HepG2 (cell line): ENCODE measurements around the gene HAUS2. TPM values are rescaled to one million over a fixed set of nuclear protein-coding genes. Genes with fewer than 3 reads are reported as not detected.

Experiments
- CENPX ChIP-seq: sonication (generic); formaldehyde crosslinking; IDR thresholded peaks from 2 replicates; pipeline ENCODE4 v1.9.0; 2021; ENCODE audit warnings: mild to moderate bottlenecking, missing genetic modification reagents, moderate library complexity
- FOXA1 ChIP-seq, 2 experiments: fragments of 450-650 bp in 1 of 2; sonication (generic) in 1 of 2; formaldehyde crosslinking in 1 of 2; IDR thresholded peaks; 2 replicates each; pipeline versions ENCODE4 v1.4.0 to v1.6.1; 2016 to 2020; ENCODE audit warnings: missing genetic modification reagents in 1 of 2
- GABPA ChIP-seq, 2 experiments: IDR thresholded peaks; 2 replicates each; pipeline ENCODE4 v1.6.1; 2011 to 2016; ENCODE audit warnings: low read depth in 2 of 2, low read length in 1 of 2, missing biosample characterization in 1 of 2, missing genetic modification characterization in 1 of 2
- KMT2B ChIP-seq: IDR thresholded peaks from 2 replicates; pipeline ENCODE4 v1.6.1; 2016; ENCODE audit warnings: missing genetic modification reagents, missing compliant biosample characterization
- MEIS2 ChIP-seq: sonication (generic); formaldehyde crosslinking; IDR thresholded peaks from 2 replicates; pipeline ENCODE4 v1.9.0; 2021; ENCODE audit warnings: mild to moderate bottlenecking, missing genetic modification reagents
- PHF8 ChIP-seq: sonication (generic); formaldehyde crosslinking; IDR thresholded peaks from 2 replicates; pipeline ENCODE4 v1.5.0; 2020; ENCODE audit warnings: missing genetic modification reagents
- RBM22 ChIP-seq: fragments of 200-400 bp; formaldehyde crosslinking; optimal IDR thresholded peaks from 2 replicates; pipeline ENCODE3; 2017; ENCODE audit warnings: mild to moderate bottlenecking, low read length, moderate library complexity
- SKI ChIP-seq: fragments of 450-650 bp; IDR thresholded peaks from one replicate; pipeline ENCODE4 v1.6.1; 2018; ENCODE audit warnings: mild to moderate bottlenecking; ENCODE audit not compliant: partially characterized antibody
- SOX5 ChIP-seq: IDR thresholded peaks from 2 replicates; pipeline ENCODE4 v1.6.1; 2016; ENCODE audit warnings: borderline replicate concordance
- TGIF2 ChIP-seq: IDR thresholded peaks from 2 replicates; pipeline ENCODE4 v1.6.1; 2016; ENCODE audit warnings: control low read depth, missing compliant biosample characterization
- TOE1 ChIP-seq: sonication (generic); formaldehyde crosslinking; IDR thresholded peaks from 2 replicates; pipeline ENCODE4 v1.4.0; 2020; ENCODE audit warnings: mild to moderate bottlenecking, missing genetic modification reagents
- XBP1 ChIP-seq: sonication (generic); formaldehyde crosslinking; IDR thresholded peaks from 2 replicates; pipeline ENCODE4 v1.5.0; 2020; ENCODE audit warnings: missing genetic modification reagents
- ZC3H13 ChIP-seq: sonication (generic); formaldehyde crosslinking; IDR thresholded peaks from 2 replicates; pipeline ENCODE4 v1.8.1; 2023; ENCODE audit warnings: mild to moderate bottlenecking, missing genetic modification reagents, moderate library complexity
- ZFP1 ChIP-seq: IDR thresholded peaks from 2 replicates; pipeline ENCODE4 v1.6.1; 2016
- ZFY ChIP-seq: sonication (generic); formaldehyde crosslinking; IDR thresholded peaks from 2 replicates; pipeline ENCODE4 v1.4.0; 2020; ENCODE audit warnings: missing genetic modification reagents
- ZNF20 ChIP-seq: sonication (generic); formaldehyde crosslinking; IDR thresholded peaks from 2 replicates; pipeline ENCODE4 v1.4.0; 2020; ENCODE audit warnings: mild to moderate bottlenecking, moderate library complexity, missing genetic modification reagents
- ZNF224 ChIP-seq: sonication (generic); formaldehyde crosslinking; IDR thresholded peaks from 2 replicates; pipeline ENCODE4 v1.5.0; 2020; ENCODE audit warnings: mild to moderate bottlenecking, missing genetic modification reagents
- ZNF335 ChIP-seq: sonication (generic); formaldehyde crosslinking; IDR thresholded peaks from 2 replicates; pipeline ENCODE4 v1.4.0; 2020; ENCODE audit warnings: missing genetic modification reagents
- ZNF446 ChIP-seq: sonication (generic); formaldehyde crosslinking; IDR thresholded peaks from 2 replicates; pipeline ENCODE4 v1.5.0; 2020; ENCODE audit warnings: mild to moderate bottlenecking, missing genetic modification reagents
- ZNF460 ChIP-seq: sonication (generic); formaldehyde crosslinking; IDR thresholded peaks from 2 replicates; pipeline ENCODE4 v1.5.1; 2020; ENCODE audit warnings: missing genetic modification reagents, mild to moderate bottlenecking, borderline replicate concordance
- ZNF557 ChIP-seq: sonication (generic); formaldehyde crosslinking; IDR thresholded peaks from 2 replicates; pipeline ENCODE4 v1.4.0; 2020; ENCODE audit warnings: missing genetic modification reagents
- ZNF605 ChIP-seq: sonication (generic); formaldehyde crosslinking; IDR thresholded peaks from 2 replicates; pipeline ENCODE4 v1.8.0; 2022; ENCODE audit warnings: mild to moderate bottlenecking, missing genetic modification reagents
- ZNF670 ChIP-seq: sonication (generic); formaldehyde crosslinking; IDR thresholded peaks from 2 replicates; pipeline ENCODE4 v1.8.0; 2022; ENCODE audit warnings: mild to moderate bottlenecking, missing genetic modification reagents, borderline replicate concordance
- ZNF672 ChIP-seq: sonication (generic); formaldehyde crosslinking; IDR thresholded peaks from 2 replicates; pipeline ENCODE4 v1.8.1; 2022; ENCODE audit warnings: missing genetic modification reagents
- ZNF790 ChIP-seq: sonication (generic); formaldehyde crosslinking; IDR thresholded peaks from 2 replicates; pipeline ENCODE4 v1.8.0; 2022; ENCODE audit warnings: missing genetic modification reagents, mild to moderate bottlenecking, borderline replicate concordance
- polyA plus RNA-seq, 8 experiments: library from polyadenylated mRNA; depleted of rRNA in 3 of 8; stranded (reverse) in 7 of 8; unstranded in 1 of 8; fragments of >200 nt; fragmentation: Illumina TruSeq in 4 of 8; extraction: Trizol in 4 of 8; gene quantifications; 2 replicates each; pipeline versions ENCODE4 v1.2.1 to v1.2.3, GENCODE V29; 2011 to 2016; ENCODE audit warnings: low read depth in 4 of 8, missing spikeins in 1 of 8, mixed read lengths in 1 of 8; ENCODE audit not compliant: insufficient read depth in 1 of 8
- total RNA-seq, 5 experiments: library from RNA; depleted of rRNA; stranded (reverse); fragments of >200 nt; fragmentation: Illumina TruSeq; extraction: Trizol; gene quantifications; 2 replicates each; pipeline ENCODE4 v1.2.3, GENCODE V29; 2016; ENCODE audit warnings: low read depth in 1 of 5
- TF ChIP-seq, protein P1 (sequence below): sonication (generic); formaldehyde crosslinking; IDR thresholded peaks from 2 replicates; pipeline ENCODE4 v1.5.0; 2020; ENCODE audit warnings: missing genetic modification reagents
- TF ChIP-seq, protein P2 (sequence below): IDR thresholded peaks from 2 replicates; pipeline ENCODE4 v1.6.1; 2012; ENCODE audit warnings: inconsistent platforms
- TF ChIP-seq, protein P3 (sequence below): sonication (generic); formaldehyde crosslinking; conservative IDR thresholded peaks from 2 replicates; pipeline ENCODE4 v1.8.0; 2022; ENCODE audit warnings: low read depth, missing genetic modification reagents

HAUS2 gene
- total and polyA plus RNA-seq, 2 of the 13 experiments (the other 11 are each of a cell fraction or from before 2014, with no cell fraction given) = 11.6 to 32.9 TPM

DNA sequence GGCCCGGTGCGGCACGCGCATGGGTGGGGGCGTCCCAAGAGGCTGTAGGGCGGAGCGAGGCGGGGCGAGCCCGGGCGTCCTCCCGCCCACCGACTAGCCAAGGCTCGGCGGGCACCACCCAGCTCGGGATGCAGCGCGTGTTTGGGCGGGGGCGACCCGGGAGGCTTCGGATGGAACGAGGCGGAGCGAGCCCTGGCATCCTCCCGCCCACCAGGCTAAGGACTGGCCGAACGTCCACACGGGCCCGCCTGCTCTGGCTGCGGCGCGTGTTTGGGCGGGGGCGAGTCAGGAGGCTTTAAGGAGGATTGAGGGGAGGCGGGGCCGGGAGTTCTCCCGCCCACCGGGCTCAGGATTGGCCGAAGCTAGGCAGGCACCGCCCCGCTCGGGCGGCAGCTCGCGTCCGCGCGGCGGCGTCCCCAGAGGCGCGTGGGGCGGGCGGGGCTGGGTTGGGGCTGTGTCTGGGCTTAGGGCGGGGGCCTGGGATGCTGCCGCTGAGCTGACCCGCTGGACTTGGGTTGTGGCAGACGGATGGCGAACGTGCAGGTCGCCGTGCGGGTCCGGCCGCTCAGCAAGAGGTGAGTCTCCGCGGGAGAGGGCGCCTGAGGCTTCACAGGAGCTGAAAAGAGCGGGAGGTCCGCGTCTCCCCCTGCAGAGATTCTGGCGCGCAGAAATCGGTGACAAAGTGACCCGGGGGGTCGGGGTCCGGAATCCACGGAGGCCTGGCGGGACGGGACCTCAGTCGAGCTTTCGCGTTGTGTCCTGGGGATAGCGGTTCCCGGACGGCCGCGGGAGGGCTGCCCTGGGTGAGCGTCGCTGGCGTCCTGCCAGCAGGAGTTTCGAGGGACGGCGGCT lies 26.8 kb downstream of the HAUS2 start, which contains the start of gene STARD9 (continued):
- TF ChIP-seq, protein P1, sequence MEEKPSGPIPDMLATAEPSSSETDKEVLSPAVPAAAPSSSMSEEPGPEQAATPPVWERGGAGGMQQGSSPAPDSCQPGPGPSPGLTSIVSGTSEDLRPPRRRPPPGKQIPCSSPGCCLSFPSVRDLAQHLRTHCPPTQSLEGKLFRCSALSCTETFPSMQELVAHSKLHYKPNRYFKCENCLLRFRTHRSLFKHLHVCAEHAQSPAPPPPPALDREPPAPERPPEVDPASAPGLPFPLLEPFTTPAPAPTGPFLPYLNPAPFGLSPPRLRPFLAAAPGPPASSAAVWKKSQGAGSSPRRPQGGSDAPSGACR (CRISPR knock-in tag) = no peak
- TF ChIP-seq ZNF557 (CRISPR knock-in tag) = 0 out of 2 replicates have a peak, but pooled peaks have one; percentile 57
- TF ChIP-seq TGIF2 (CRISPR knock-in tag) = peak; percentile 20; the same call in 1 of the 2 replicates
- peak; percentile 5 for TF ChIP-seq ZNF670 (CRISPR knock-in tag)
- TF ChIP-seq, protein P2, sequence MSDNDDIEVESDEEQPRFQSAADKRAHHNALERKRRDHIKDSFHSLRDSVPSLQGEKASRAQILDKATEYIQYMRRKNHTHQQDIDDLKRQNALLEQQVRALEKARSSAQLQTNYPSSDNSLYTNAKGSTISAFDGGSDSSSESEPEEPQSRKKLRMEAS = peak; percentile 94
- 0 out of 2 replicates have a peak, but pooled peaks have one; percentile 1 for TF ChIP-seq ZNF20
- TF ChIP-seq MEIS2 (CRISPR knock-in tag) = peak; percentile 56; the same call in 1 of the 2 replicates
- TF ChIP-seq ZNF335 = peak; percentile 56; the same call in 1 of the 2 replicates
- TF ChIP-seq ZNF790 (CRISPR knock-in tag) = peak; percentile 58; the same call in 1 of the 2 replicates
- no peak for TF ChIP-seq GABPA (IDR thresholded peaks at IDR 0.05; ENCODE audit: low read depth, low read length)
- no peak for TF ChIP-seq GABPA (CRISPR knock-in tag; IDR thresholded peaks at IDR 0.05; ENCODE audit: low read depth)
- no peak for TF ChIP-seq FOXA1 (IDR thresholded peaks at IDR 0.05)
- TF ChIP-seq FOXA1 (CRISPR knock-in tag; IDR thresholded peaks at IDR 0.05) = 0 out of 2 replicates have a peak, but pooled peaks have one; percentile 30
- no peak for TF ChIP-seq ZC3H13 (CRISPR knock-in tag)
- peak; percentile 48; the same call in 1 of the 2 replicates for TF ChIP-seq ZNF446 (CRISPR knock-in tag)
- no peak; the same call in 1 of the 2 replicates for TF ChIP-seq ZNF460 (CRISPR knock-in tag)
- TF ChIP-seq ZFP1 (CRISPR knock-in tag) = no peak
- no peak for TF ChIP-seq CENPX
- TF ChIP-seq TOE1 (CRISPR knock-in tag) = no peak
- no peak for TF ChIP-seq XBP1 (CRISPR knock-in tag)
- peak; percentile 76 for TF ChIP-seq PHF8 (CRISPR knock-in tag)
- TF ChIP-seq ZNF605 (CRISPR knock-in tag) = 0 out of 2 replicates have a peak, but pooled peaks have one; percentile 38
- TF ChIP-seq SKI = peak; percentile 24
- TF ChIP-seq, protein P3, sequence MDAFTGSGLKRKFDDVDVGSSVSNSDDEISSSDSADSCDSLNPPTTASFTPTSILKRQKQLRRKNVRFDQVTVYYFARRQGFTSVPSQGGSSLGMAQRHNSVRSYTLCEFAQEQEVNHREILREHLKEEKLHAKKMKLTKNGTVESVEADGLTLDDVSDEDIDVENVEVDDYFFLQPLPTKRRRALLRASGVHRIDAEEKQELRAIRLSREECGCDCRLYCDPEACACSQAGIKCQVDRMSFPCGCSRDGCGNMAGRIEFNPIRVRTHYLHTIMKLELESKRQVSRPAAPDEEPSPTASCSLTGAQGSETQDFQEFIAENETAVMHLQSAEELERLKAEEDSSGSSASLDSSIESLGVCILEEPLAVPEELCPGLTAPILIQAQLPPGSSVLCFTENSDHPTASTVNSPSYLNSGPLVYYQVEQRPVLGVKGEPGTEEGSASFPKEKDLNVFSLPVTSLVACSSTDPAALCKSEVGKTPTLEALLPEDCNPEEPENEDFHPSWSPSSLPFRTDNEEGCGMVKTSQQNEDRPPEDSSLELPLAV (CRISPR knock-in tag) = no peak
- TF ChIP-seq KMT2B (CRISPR knock-in tag) = peak; percentile 73
- 0 out of 2 replicates have a peak, but pooled peaks have one; percentile 53 for TF ChIP-seq ZNF224 (CRISPR knock-in tag)
- TF ChIP-seq ZNF672 = no peak
- no peak for TF ChIP-seq SOX5 (CRISPR knock-in tag)
- no peak; the same call in 1 of the 2 replicates for TF ChIP-seq ZFY (CRISPR knock-in tag)
- no peak for TF ChIP-seq RBM22
